ENCODE measurements around the gene RABGEF1. TPM values are rescaled to one million over a fixed set of nuclear protein-coding genes. Genes with fewer than 3 reads are reported as not detected.

The RABGEF1 gene
- total and polyA plus RNA-seq, 2 of the 8 experiments (the other 6 are each of a cell fraction or from before 2014, with no cell fraction given), result 10.2 to 18.0 TPM

- no peaks in the 10 kb centered on the region for H4K20me1 ChIP-seq (replicated peaks in 1 of 2; ENCODE audit: control insufficient read depth in 1 of 2, insufficient read depth in 2 of 2, low read length in 2 of 2)
- no peaks in the 10 kb centered on the region for H3K27me3 ChIP-seq (replicated peaks in 1 of 4; ENCODE audit: control insufficient read depth in 3 of 4, extremely low read depth in 1 of 4, insufficient read depth in 3 of 4, low read length in 3 of 4)
- no peaks in the 10 kb centered on the region for H3K79me2 ChIP-seq (ENCODE audit: control insufficient read depth in 1 of 2, insufficient read depth in 2 of 2, low read length in 2 of 2)
- no peak overlapping the region for H2BK20ac ChIP-seq (ENCODE audit: low read length)
- no peak overlapping the region for H4K5ac ChIP-seq (ENCODE audit: insufficient read length, low read depth, low read length)
- H3K36me3 ChIP-seq (ENCODE audit: control insufficient read depth in 2 of 4, insufficient read depth in 4 of 4, low read length in 3 of 4), result no peaks in the 10 kb centered on the region
- H2AFZ ChIP-seq (ENCODE audit: low read length), result no peak overlapping the region
- H3K23me2 ChIP-seq (ENCODE audit: low read depth, low read length), result no peaks in the 10 kb centered on the region
- POLR2A ChIA-PET (ENCODE audit: partially characterized antibody), result no interaction called here
- H4K8ac ChIP-seq (ENCODE audit: extremely low read depth, insufficient read depth, low read length), result no peak overlapping the region
- no peak overlapping the region for H3K27ac ChIP-seq (ENCODE audit: low read depth, low read length)
- no peak overlapping the region for H3K14ac ChIP-seq (ENCODE audit: insufficient read length)
- H3K18ac ChIP-seq (ENCODE audit: extremely low read depth, low read length), result no peak overlapping the region
- H3K9me3 ChIP-seq (ENCODE audit: insufficient read depth in 2 of 2, low read depth in 1 of 2, low read length in 1 of 2), result no peaks in the 10 kb centered on the region
- no peak overlapping the region for H3K23ac ChIP-seq (ENCODE audit: insufficient read length)
- no peak overlapping the region for H3K4me3 ChIP-seq (ENCODE audit: extremely low read depth in 1 of 4, insufficient read depth in 2 of 4, low read depth in 3 of 4, low read length in 4 of 4)
- no peak overlapping the region for H3K56ac ChIP-seq (replicated peaks; ENCODE audit: insufficient read length, low read depth, low read length)
- DNase-seq (ENCODE audit: low read depth in 1 of 2, low spot score in 2 of 2) (no peak), FAIRE-seq (no peak)
- no peak overlapping the region for H3K4me2 ChIP-seq (ENCODE audit: insufficient read depth in 1 of 2, low read depth in 2 of 2, low read length in 2 of 2)
- H2BK120ac ChIP-seq (replicated peaks; ENCODE audit: low read depth, low read length), result no peak overlapping the region
- no peak overlapping the region for H4K91ac ChIP-seq (replicated peaks; ENCODE audit: insufficient read length, low read length)
- H3K4me1 ChIP-seq (replicated peaks in 1 of 4; ENCODE audit: control insufficient read depth in 3 of 4, insufficient read depth in 4 of 4, low read length in 3 of 4), result no peaks in the 10 kb centered on the region
- H2BK12ac ChIP-seq (ENCODE audit: low read depth, low read length), result no peak overlapping the region
- no peak overlapping the region for H2BK15ac ChIP-seq (ENCODE audit: low read length)
- no peak overlapping the region for H3K4ac ChIP-seq (replicated peaks; ENCODE audit: insufficient read length, low read depth, low read length)
- H3K79me1 ChIP-seq (ENCODE audit: low read depth, low read length), result no peaks in the 10 kb centered on the region
- no peak overlapping the region for H2BK5ac ChIP-seq (ENCODE audit: low read depth, low read length)
- H3K9ac ChIP-seq (replicated peaks in 1 of 4; ENCODE audit: extremely low read depth in 1 of 4, low read depth in 3 of 4, low read length in 3 of 4), result no peak overlapping the region
- CTCF ChIA-PET (ENCODE audit: partially characterized antibody), result no interaction called here
- TF ChIP-seq POU5F1 (IDR thresholded peaks at IDR 0.05; ENCODE audit: low read depth, low read length), result no peak
- TF ChIP-seq RXRA (IDR thresholded peaks at IDR 0.05; ENCODE audit: insufficient read depth, low read depth, low read length), result no peak
- TF ChIP-seq EZH2 (IDR thresholded peaks at IDR 0.05; ENCODE audit: low read depth, low read length, severe bottlenecking), result no peak
- TF ChIP-seq TCF12 (IDR thresholded peaks at IDR 0.05; ENCODE audit: low read depth, low read length), result no peak
- no peak overlapping the region for H2AK5ac ChIP-seq (ENCODE audit: low read depth, low read length)
These were observed 32.7 kb upstream of the RABGEF1 start for GRCh38 chr7:66707825-66708224.
